SK-N-SH treated with all-trans-retinoic acid at 6 μM for 48 hours (cell line): ENCODE measurements around the gene CPTP.

Experiments
- ESRRG ChIP-seq: fragments of 250-450 bp; sonication (Bioruptor Pico); IDR thresholded peaks from 2 replicates; pipeline ENCODE4 v1.6.1; 2021; ENCODE audit warnings: mild to moderate bottlenecking
- GLIS3 ChIP-seq: fragments of 250-450 bp; sonication (Bioruptor Pico); IDR thresholded peaks from 2 replicates; pipeline ENCODE4 v1.5.0; 2020; ENCODE audit warnings: mild to moderate bottlenecking, moderate library complexity
- TCF4 ChIP-seq: fragments of 250-450 bp; sonication (Bioruptor Pico); IDR thresholded peaks from 2 replicates; pipeline ENCODE4 v1.8.0; 2021; ENCODE audit warnings: mild to moderate bottlenecking, moderate library complexity, borderline replicate concordance
- ZC3H10 ChIP-seq: fragments of 250-450 bp; sonication (Bioruptor Pico); IDR thresholded peaks from 2 replicates; pipeline ENCODE4 v1.5.1; 2021; ENCODE audit warnings: mild to moderate bottlenecking, moderate library complexity
- ZNF70 ChIP-seq: fragments of 450-650 bp; formaldehyde crosslinking; IDR thresholded peaks from 2 replicates; pipeline ENCODE4 v1.5.0; 2020; ENCODE audit warnings: mild to moderate bottlenecking, moderate library complexity
- TF ChIP-seq, protein P1 (sequence below): fragments of 250-450 bp; sonication (Bioruptor Pico); IDR thresholded peaks from 2 replicates; pipeline ENCODE4 v1.5.1; 2021; ENCODE audit warnings: mild to moderate bottlenecking, moderate library complexity

- TF ChIP-seq, protein P1, sequence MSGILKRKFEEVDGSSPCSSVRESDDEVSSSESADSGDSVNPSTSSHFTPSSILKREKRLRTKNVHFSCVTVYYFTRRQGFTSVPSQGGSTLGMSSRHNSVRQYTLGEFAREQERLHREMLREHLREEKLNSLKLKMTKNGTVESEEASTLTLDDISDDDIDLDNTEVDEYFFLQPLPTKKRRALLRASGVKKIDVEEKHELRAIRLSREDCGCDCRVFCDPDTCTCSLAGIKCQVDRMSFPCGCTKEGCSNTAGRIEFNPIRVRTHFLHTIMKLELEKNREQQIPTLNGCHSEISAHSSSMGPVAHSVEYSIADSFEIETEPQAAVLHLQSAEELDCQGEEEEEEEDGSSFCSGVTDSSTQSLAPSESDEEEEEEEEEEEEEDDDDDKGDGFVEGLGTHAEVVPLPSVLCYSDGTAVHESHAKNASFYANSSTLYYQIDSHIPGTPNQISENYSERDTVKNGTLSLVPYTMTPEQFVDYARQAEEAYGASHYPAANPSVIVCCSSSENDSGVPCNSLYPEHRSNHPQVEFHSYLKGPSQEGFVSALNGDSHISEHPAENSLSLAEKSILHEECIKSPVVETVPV (CRISPR knock-in tag) = no peak
- TF ChIP-seq TCF4 (CRISPR knock-in tag) (no peak), GLIS3 (CRISPR knock-in tag) (no peak), ZC3H10 (no peak), ESRRG (CRISPR knock-in tag) (no peak), ZNF70 (CRISPR knock-in tag) (no peak)
Measured at GRCh38 chr1:1310476-1311053, 14.0 kb upstream of the CPTP start.
